MM.1S (cell line): ENCODE data around the gene S100A4.

ENCODE experiments used
- CTCF ChIP-seq: fragments of 300-600 bp; sonication (generic); IDR thresholded peaks from 2 replicates; pipeline ENCODE4 v1.5.1; 2016; ENCODE audit warnings: antibody characterized with exemption, low read length, mixed read lengths
- EZH2 ChIP-seq: fragments of 300-600 bp; sonication (generic); optimal IDR thresholded peaks from 2 replicates; pipeline ENCODE3; 2017; ENCODE audit warnings: low read depth, mild to moderate bottlenecking, antibody characterized with exemption, low read length, mixed read lengths

GRCh38 chr1:153513666-153514065 lies 31.9 kb downstream of the S100A4 start:
- TF ChIP-seq CTCF, result no peak
- no peak for TF ChIP-seq EZH2
